ENCODE results near the gene FLYWCH1.
A peak's percentile ranks its signal among the peaks of the same experiment; 100 is the strongest.

FLYWCH1 gene, protein sequence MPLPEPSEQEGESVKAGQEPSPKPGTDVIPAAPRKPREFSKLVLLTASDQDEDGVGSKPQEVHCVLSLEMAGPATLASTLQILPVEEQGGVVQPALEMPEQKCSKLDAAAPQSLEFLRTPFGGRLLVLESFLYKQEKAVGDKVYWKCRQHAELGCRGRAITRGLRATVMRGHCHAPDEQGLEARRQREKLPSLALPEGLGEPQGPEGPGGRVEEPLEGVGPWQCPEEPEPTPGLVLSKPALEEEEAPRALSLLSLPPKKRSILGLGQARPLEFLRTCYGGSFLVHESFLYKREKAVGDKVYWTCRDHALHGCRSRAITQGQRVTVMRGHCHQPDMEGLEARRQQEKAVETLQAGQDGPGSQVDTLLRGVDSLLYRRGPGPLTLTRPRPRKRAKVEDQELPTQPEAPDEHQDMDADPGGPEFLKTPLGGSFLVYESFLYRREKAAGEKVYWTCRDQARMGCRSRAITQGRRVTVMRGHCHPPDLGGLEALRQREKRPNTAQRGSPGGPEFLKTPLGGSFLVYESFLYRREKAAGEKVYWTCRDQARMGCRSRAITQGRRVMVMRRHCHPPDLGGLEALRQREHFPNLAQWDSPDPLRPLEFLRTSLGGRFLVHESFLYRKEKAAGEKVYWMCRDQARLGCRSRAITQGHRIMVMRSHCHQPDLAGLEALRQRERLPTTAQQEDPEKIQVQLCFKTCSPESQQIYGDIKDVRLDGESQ
- total RNA-seq, result 3.3 to 47.9 (median 24.3) reads per million in 18 experiments

GRCh38 chr16:2911638-2912329 is at the start of gene FLYWCH1:
TSS of gene FLYWCH1 (plus strand) at chr16:2911931. CDS start at chr16:2929686, 17,755 bp downstream.
- DNase-seq, result peak; percentile 98 to 99

- peak; percentile 23 to 65 for DNase-seq
These were observed 46.1 kb upstream of the FLYWCH1 start for GRCh38 chr16:2865651-2866050.

DNA sequence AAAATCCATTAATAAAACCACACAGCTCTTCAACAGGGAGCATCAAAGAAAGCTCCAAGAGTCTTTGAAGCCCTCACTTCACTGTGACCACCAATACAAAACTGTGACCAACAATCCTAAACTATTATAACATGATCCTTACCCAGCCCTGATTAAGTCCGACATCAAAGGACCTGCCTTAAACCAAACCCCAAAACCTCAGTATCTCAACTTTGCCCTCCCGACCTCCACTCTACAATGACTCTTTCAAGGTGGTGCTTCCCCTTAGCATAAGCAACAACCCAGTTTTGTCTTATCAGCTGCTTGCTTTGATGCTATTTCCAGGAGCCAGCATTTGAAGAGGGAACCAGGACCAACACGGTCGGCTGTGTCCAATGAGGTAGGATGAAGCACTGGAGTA is 45.3 kb upstream of the FLYWCH1 start:
- DNase-seq, result no peak

DNA sequence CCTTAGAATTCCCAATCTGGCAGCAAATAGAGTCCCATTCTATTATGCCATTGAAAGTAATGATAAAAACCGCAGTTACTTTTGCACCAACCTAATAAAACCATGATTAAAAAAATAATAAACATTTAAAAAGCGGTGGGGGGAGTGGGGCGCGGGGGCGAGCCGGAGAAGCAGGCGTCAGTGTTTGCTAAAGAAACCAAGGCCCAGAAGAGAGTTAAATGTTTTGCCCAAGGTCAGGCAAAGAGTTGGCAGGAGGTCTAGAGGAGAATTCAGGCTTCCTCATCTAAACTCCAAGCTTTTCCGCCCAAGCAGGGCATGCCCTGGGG is 44.1 kb upstream of the FLYWCH1 start:
- no peak for DNase-seq

GRCh38 chr16:2867987-2868789 is 43.5 kb upstream of the FLYWCH1 start:
- peak; percentile 94 to 95 for DNase-seq

DNA sequence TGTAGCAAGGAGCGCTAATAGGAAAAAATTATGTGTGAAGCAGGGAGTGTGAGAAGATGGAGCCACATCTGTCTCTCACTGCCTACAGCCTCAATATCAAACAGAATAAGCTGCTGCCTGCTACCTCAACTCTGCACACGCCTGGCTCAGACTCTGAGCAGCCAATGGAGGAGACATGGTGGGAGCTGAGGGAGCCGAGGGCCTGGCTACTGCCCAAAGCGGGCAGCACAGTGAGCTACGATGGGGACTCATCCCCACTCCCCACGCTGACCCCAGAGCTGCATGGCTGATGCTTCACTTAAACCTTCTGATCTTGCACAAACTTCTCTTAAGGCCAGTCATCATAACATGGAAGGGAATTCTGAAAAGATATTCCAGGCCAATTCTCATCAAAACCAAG is 39.8 kb upstream of the FLYWCH1 start:
- DNase-seq, result no peak

DNA sequence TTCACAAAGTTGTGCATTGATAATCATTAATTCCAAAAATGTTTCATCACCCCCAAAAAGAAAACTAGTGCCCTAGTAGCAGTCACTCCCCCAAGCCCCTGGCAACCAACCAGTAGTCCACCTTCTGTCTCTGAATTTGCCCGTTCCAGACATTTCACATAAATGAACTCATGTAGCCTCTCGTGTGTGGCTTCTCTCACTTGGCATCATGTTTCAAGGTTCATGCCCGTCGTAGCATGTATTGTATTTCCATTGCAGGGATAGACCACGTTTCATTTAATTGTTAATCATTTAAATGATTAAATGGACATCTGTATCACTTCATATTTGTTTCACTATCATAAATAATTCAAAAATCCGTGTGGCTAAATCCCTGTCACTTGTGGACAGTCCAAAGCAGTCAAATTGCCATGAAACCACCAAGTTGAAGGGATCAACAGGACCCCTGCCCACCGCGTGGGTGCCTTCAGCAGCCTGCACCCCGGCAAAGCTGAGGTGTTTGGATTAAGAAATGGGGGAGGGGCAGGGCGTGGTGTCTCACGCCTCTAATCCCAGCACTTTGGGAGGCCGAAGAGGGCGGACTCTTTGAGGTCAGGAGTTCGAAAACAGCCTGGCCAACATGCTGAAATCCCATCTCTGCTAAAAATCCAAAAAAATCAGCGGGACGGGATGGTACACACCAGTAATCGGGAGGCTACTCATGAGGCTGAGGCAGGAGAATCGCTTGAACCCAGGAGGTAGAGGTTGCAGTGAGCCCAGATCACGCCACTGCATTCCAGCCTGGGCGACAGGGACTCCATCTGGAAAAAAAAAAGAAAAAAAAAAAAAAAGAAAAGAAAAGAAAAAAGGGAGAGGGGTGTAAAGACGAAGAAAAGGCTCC is 37.5 kb upstream of the FLYWCH1 start:
- DNase-seq, result no peak

DNA sequence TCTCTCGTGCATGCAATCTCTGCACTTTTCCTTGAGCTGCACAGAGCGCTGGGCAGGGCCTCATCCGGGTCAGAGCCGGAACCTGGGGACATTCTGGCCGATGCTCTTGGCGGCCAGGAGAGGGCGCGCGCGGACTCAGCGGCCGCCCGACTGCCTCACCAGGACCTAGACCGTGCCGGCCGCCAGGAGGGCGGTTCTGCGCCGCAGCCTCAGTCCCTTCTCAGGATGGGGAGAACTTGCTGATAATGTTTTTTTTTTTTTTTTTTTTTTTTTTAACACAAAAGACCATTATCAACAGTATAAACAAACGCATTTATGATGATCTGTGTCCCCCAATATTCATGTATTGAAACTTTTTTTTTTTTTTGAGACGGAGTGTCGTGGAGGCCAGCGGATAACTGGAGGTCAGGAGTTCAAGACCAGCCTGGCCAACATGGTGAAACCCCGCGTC is 36.8 kb upstream of the FLYWCH1 start:
- DNase-seq, result peak; percentile 84 to 88

GRCh38 chr16:2879854-2880508 is 31.8 kb upstream of the FLYWCH1 start:
- DNase-seq, result no peak

DNA sequence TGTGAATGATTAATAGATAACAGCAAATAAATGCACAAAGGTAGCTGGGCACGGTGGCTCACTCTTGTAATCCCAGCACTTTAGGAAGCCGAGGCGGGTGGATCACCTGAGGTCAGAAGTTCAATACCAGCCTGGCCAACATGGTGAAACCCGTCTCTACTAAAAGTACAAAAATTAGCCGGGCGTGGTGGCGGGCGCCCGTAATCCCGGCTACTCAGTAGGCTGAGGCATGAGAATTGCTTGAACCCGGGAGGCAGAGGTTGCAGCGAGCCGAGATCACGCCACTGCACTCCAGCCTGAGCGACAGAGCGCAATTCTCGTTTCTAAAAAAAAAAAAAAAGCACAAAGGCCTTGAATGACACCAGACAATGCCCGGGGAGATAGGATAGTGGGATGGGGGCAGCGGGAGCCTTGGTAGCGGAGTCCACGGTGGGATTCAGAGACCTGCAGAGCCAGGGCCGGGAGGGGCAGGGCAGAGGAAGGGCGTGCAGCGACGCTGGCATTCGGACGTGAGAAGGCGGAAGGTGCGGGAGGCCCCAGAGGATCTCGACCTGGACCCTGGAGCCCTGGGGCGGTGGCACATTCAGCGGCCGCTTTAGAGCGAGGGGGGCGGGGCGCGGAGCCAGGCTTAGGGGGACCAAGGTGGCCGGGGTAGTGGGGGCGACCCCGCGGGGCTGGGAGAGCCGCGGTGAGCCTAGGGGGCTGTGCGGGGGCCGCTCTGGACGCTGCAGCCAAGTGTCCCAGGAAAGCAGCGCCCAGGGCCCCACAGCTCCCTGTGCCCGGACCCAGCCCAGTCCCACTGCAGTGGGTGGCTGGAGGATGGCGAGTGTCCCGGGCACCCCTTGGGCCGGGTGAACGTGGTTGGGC is 29.7 kb upstream of the FLYWCH1 start:
- DNase-seq, result peak in 1 of 2 donors; percentile 32

DNA sequence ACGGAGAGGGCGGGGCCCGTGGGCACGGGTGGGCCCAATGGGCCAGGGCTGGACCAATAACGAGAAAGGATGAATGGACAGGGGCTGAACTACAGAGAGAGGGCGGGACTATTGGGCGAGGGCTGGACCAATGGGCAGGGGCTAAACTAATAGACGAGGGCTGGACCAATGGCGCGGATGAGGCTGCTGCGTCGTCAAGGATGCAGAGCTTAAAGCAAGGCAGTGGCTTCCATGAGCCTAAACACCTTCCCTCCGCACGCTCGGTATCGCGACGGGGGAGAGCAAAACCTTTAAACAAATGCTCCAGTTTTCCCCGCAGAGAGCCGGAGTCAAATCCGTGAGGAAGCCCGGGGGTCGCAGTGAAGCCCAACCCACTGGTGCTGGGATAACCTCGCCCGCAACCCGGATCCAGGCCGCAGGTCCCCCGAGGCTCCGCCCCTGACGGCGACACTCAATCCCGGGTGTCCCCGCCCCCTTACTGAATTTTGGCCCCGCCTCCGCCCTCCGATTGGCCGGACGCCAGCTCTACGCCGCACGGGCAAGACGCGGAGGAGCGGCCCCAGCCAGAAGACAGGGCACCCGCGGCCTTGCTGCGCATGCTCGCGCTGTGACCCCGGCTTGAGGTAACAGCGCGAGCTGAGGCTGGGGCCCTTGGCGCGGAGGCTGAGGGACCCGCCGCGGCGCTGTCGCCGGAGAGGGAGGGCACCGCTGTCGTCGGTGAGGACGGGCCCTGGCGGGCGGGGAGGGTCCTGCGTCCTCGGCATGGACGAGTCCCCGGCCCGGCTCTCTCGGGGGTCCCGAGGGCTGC is 28.9 kb upstream of the FLYWCH1 start, which contains the start of gene FLYWCH2:
FLYWCH2 (plus strand) TSS at position 566 of the 808 bp plus-strand sequence. CDS start 13,235 bp downstream, outside the sequence.
- peak; percentile 98 to 99 for DNase-seq

GRCh38 chr16:2883458-2883908 is 28.2 kb upstream of the FLYWCH1 start:
- no peak for DNase-seq

DNA sequence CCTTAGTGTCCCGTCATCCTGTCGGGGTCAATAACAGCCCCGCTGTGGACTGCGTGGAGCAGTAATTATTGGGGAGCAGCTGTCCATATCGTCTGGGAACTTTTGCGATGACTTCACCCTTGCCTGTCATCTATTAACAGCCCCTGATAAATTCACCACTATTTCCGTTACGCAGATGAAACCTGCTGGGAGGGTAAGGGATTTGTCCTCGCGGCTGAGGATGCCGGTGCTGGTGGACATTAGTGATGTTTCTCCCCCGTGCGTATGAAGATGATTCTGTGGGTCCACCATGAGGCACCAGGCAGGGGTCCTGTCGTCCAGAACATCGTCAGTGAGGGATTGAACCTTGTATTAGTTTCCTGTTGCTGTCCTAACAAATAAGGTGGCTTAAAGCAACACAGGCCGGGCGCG is 27.7 kb upstream of the FLYWCH1 start:
- DNase-seq, result no peak

DNA sequence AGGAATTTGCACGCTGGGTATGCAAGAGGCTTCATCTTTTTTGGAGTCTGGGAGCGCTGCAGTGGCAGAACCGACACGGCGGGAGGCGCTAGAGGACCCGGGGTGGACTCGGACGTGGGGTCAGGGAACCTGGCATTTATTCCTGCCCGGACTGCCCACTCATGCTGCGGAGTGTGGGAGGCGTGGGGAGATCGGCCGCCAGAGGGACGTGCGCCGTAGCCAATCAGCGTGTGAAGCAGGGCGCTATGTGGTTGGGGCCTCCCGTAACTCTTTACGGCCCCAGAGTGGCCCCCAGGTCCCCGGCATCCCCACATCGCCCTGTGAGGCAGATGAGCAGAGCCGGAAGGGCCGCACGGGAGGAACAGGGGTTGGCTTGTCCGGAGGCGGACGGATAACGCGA is 17.5 kb upstream of the FLYWCH1 start:
- no peak for DNase-seq

- no peak for DNase-seq
These were observed 15.9 kb upstream of the FLYWCH1 start for GRCh38 chr16:2895813-2896212.

DNA sequence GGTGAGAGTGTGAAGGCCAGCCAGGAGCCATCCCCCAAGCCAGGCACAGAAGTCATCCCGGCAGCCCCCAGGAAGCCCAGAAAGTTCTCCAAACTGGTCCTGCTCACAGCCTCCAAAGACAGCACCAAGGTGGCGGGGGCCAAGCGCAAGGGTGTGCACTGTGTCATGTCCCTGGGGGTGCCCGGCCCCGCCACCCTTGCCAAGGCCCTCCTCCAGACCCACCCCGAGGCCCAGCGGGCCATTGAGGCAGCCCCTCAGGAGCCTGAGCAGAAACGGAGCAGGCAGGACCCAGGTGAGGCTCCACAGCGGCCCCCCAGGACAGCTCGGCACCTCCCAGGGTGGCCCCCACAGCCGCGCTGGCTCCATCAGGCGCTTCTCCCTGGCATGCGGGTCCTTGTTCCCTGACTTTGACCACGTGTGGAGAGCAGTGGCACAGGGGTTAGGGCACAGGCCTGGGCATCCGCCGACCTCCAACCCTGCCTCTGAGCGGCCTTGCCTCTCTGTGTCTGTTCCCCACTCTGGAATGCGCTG is 15.2 kb upstream of the FLYWCH1 start:
- no peak for DNase-seq

GRCh38 chr16:2897110-2897509 is 14.6 kb upstream of the FLYWCH1 start:
- no peak for DNase-seq

DNA sequence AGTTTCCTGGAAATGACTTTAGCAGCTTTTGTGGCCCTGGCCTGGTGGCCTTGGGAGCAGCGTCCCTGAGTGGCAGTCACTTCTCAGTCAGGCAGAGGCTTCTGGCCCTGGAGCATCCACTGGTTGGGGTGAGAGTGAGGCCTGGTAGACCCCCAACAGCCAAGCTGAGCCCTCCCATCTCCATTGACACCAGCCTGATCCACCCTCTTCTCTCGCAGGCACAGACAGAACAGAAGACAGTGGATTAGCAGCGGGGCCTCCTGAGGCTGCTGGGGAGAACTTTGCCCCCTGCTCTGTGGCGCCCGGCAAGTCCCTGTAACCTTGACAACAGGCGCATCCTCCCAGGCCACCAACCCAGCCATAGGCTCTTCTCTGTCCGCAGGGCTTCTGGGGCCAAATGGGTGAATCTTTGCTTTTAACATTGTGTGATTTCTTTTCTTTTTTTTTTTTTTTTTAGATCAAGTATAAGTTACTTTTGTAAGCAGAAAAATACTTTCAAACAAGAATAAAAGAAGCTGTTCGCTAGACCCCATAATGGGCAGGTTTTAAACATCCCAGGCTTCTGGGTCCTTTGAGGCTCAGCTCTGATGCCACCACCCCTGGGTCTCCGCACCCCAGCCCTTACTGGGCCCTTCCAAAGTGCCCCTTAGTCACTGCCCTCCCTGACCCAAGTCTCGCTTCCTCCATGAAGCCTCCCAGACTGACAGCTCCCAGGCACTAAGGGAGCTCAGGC is 12.7 kb upstream of the FLYWCH1 start:
- DNase-seq, result no peak

Data from inflammatory macrophage (primary cell).